Subcutaneous adipose tissue (tissue), 4 donors: ENCODE measurements around the gene ELAVL3. TPM values are rescaled to one million over a fixed set of nuclear protein-coding genes. Genes with fewer than 3 reads are reported as not detected.

Source experiments
- CTCF ChIP-seq: fragments of 450-650 bp; IDR thresholded peaks from one replicate; pipeline ENCODE4 v1.5.1; 2016; ENCODE audit warnings: low read depth, mild to moderate bottlenecking, control low read depth, antibody characterized with exemption, moderate library complexity
- total RNA-seq, 4 donors: library from RNA; depleted of rRNA; stranded (reverse); fragments of >200 nt; gene quantifications; one replicate each; pipeline ENCODE4 v1.1.0, GENCODE V29; 2016

The ELAVL3 gene
- total RNA-seq, 4 donors from 2014 or later = not detected

GRCh38 chr19:11479090-11479897 lies 1.6 kb downstream of the ELAVL3 start:
- TF ChIP-seq CTCF = no peak

GRCh38 chr19:11478167-11479089 lies 2.4 kb downstream of the ELAVL3 start:
- TF ChIP-seq CTCF = no peak

GRCh38 chr19:11475861-11476260 lies 5.0 kb downstream of the ELAVL3 start:
- TF ChIP-seq CTCF = no peak

GRCh38 chr19:11473725-11474124 lies 7.1 kb downstream of the ELAVL3 start:
- no peak for TF ChIP-seq CTCF

GRCh38 chr19:11465600-11465999 lies 15.2 kb downstream of the ELAVL3 start:
- TF ChIP-seq CTCF = no peak

- no peak for TF ChIP-seq CTCF
Measured at GRCh38 chr19:11464333-11465265, 16.2 kb downstream of the ELAVL3 start.
